GM18519 (cell line): ENCODE data around the gene IGSF11.
"Not testable (repeated sequence)": the region's sequence is repeated elsewhere in the genome, so short reads cannot be mapped to it uniquely, and the experiment has no call there.

ENCODE experiments used
- ATAC-seq: cut with Tn5 transposase; IDR thresholded peaks from one replicate; pipeline ENCODE4 v1.9.1; 2021; ENCODE audit warnings: mild to moderate bottlenecking, moderate library complexity; ENCODE audit not compliant: unreplicated experiment, low FRiP score

The IGSF11 gene

DNA sequence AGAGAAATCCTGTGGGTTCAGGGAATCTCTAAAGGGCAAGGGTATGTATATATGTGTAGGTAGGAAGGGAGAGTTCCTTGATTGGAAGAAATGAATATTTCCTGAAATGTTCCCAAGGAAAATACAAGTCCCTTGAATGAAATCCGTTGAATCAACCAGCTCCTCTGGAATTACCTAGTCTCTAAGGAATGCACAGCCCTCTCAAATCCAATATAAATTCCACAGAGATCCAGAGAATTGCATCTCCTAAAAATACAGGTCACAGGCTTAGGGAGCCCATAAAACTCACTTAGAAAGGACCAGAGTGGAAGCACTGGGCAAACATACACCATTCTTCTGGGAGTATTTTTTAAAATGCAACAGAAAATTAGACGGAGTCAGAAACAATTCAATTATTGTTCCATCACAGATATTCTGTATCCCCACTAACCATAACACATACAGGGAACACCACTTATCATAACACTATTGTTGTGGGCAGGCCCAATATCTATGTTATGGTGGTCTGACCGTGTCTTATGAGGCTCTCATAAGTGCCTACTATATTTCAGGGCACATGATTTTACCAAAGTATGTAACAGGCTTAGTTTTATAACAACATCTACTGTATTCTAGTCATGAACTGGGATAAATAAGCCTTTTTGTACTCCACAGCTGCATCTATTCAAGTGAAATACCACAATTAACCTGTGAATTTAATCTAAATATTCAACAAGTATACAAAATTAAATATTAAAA is 43.7 kb downstream of the IGSF11 start:
- no peak for ATAC-seq

DNA sequence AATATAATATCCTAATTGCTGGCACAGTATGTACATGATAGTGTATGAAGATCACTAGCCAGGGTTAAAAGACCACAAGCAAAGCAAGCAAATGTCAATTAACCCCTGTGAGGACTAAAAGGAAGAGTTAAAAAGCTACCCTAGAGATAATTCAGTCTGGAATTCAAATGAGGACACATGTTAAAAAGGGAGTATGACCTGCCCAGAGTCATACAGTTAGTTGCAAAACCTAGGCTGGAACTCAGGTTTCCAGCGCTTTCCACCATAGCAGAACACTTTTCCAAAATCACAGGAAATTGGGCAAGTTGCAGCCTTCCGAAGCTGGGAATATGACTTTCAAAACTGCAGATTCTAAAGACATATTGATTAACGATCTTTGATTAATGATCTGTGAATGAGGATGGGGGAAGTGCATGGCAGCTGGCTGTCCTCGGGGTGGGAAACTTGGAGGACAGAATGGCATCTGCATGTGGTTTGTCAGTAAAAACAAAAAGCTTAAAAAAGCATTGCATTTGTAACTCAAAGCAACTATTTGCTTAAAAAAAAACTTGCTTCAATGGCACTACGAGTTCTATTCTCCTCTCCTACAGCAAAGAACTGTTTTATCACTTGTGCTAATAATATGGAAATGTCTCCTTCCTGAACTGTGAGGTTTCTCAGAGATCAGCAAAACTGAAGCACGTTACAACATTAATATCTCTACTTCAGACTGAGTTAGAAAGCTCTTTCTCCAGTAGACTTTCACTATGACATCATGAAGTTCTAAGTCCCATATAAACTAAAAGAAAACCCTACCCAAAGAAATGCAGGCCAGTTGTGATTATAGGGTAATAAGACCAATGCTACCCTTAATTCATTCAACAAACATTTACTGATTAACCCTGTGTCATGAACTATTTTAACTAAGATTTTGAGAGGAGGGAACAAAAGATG is 46.2 kb downstream of the IGSF11 start:
- ATAC-seq = no peak

DNA sequence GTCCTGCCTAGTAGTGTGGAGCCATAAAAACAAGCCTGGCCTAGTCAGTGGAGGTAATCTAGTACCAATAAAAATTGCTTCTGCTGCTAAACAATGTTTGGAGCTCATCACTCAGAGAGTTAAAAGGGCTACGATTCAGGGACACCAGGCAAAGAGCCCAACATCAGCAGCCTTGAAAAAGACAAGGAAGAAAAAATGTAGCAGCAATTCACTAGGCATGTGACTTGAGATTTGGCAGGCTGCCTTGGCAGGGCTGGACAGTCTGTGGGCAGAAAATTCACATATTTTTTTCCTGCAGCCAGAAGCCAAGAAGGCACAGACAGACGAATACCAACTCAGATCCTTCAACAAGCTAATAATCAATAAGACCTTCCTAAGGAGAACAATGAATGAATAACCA is 47.2 kb downstream of the IGSF11 start:
- no peak for ATAC-seq

DNA sequence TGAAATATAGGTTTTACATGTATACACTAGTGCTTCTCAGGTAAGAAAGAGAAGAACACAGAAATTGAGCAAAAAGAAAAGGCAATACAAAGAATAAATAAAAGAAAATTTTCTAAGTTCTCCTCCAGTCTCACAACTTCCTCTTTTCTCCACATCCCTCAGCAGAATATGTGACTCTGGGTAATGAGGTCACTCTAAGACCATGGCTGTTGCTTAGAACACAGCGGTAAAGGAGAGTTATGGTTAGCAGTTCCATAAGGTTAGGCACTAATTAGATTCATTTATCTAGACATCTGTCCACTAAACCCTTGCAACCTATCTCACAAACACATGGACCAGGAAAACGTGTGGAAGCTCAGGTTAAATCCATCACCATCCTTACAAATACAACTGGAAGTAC is 47.9 kb downstream of the IGSF11 start:
- ATAC-seq = no peak

DNA sequence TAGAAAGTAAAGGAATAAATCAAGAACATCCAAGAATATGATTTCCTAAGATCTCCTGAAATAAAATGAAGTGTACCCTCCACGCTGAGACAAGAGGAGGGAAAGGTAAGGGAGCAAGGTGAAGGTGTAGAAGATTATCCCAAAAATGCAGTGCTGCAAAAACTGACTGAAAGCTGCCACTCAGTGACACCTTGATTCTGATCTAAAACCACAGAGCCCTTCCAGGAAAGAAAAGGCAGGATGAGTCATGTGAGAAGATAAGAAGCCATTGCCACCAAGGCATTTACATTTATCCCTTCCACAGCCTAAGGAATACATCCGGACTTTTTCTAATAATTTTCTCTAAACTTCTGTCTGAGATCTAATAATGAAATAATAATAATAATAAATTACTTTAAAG is 49.9 kb downstream of the IGSF11 start:
- no peak for ATAC-seq

DNA sequence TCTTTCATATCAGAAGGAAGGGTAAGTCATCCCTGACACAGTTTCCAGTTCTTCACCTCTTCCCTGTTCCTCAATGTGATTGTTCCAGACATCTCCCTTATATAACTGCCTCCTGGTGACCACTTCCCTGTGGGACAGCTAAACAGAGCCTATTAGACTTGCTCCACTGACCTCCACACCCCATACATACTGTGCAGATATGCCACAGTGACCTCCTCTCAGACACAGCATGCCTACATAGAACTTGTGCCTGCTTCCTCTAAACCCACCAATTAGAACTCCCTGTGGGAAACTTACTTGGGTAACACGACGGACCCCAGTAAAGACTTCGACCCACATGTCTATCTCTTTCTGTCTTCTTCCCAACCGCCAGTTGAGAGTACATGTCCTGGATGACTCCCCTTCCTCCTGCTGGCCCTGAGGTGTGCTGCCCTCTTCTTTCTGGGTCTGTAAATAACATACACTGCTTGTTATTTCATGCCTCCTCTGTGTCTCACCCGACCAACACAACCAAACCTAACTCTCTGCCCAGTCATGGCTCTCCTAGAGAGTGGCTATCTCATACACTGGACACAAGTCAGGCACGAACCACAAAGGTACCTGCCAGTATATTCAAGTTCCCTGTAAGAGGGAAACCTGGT is 53.0 kb downstream of the IGSF11 start:
- ATAC-seq = no peak

DNA sequence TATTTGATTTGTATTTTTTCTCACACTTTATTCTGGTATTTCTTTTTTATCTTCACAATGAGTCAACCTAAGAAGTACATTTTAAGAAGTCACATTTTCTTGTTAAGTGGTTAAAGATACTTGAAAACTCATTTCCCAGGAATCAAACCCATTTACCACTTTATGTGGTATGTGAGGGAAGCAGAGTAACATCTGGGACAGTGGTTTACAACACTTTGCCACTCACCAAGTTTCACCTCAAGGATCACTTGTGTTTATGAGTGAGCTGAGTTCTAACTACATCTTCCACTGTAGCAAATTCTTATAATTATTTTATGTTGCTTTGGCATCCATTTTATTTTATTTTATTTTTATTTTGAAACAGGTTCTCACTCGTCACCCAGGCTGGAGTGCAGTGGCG is 53.8 kb downstream of the IGSF11 start:
- no peak for ATAC-seq

DNA sequence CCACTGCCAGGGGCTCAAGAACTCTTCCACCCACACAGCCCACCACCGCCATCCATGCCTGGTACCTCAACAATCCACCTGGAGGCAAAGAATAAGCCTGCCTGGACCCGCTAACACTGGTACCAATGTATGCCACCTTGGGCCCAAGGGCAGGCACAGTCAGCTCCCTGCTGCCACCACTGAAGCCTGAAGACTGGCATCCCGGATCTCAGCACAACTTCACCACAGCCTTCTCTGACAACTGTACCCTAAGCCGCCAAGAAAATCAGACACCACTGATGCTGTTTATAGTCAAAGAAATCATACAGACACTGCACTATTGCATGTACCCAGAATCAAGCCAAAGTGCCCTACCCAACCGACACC is 56.3 kb downstream of the IGSF11 start:
- ATAC-seq = no peak

DNA sequence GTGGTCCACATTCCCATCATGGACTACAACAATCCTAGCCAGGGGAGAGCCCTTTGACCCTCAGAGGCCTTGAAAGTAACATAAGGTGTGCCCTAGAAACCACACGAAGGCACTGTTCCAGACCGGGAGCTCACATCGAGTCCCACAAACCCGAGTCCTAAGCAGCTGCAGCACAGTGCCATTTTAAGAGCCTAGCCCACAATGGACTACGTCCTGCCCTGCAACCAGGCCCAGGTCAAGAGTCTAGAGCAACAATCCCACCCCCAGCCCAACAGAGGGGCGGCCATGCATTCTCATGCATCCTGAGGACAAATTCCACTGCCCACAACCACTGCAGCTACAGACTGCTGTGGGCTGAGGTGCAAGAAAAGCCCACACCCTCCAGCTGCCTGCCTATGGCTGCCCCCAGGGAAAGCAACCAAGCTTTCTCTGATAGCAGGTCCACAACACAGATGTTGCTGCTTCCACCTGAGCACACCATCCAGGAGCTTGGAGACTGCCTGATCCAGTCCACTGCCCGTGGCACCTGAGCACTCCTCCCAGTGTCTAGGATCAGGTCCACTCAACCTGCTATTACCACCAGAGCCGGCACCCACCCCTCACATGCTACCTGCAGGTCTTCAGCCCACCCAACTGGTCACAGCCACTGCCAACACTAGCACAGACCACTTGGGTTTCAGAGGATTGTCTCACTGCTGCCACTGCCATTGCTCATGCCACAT is 56.8 kb downstream of the IGSF11 start:
- no peak for ATAC-seq

DNA sequence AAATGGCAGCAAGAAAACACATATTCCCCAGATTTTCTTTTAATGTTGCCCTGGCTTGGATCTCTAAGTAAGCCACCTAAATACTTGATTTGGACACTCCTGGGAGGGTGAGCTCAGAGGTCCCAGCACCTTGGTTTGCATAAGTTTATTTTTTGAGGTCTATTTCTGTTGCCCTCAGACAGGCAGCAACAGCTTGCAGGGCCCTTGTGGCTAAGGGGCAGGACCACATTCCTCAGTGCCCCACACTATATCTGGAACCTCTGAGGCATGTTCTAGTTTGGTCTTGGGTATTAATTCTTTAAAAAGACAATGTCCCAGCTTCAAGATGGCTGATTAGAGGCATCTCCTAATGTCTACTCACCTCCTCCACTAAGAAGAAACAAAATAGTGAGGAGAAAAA is 57.5 kb downstream of the IGSF11 start:
- ATAC-seq = no peak

DNA sequence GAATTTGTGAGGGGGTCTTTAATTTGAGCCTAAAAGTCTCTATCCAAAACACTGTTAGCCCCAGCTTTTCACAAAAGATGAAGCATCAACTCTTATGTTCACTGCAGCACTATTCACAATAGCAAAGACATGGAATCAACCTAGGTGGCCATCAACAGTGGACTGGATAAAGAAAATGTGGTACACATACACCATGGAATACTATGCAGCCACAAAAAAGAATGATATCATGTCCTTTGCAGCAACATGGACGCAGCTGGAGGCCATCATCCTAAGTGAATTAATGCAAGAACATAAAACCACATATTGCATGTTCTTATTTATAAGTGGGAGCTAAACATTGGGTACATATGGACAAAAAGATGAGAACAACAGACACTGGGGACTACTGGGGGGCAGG is 59.2 kb downstream of the IGSF11 start:
- not testable (repeated sequence) for ATAC-seq

DNA sequence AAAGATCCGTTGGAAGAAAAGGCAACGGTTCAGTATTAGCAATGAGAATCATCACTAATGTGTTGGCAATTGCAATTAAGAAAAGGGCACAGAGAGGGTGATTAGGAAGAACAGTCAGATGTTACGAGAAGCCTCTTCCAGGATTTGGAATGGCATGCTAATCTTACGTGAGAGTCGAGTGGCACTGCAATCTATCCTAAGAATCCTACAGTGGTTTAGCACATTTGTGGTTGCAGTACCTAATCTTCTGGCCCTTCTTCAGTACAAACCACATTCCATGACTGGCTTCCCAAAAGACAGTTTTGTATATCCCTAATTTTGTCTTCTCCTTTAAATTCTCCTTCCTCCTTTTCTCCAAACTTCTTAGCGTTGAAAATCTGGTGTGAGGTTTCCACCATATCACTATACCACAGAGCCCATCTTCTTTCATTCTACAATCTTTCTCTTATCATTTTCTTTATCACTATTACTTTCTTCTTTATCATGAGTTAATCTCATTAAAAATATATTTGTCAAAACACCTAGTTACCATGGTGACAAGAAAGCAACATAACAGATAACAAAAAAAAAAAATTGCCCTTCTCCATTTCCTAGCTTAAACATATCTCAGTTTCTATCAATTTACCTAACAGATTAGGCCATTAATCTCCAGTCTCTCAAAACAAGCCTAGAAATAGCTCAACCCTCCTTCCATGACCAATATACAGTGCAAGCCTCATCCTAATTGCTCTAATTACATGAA is 60.1 kb downstream of the IGSF11 start:
- no peak for ATAC-seq

DNA sequence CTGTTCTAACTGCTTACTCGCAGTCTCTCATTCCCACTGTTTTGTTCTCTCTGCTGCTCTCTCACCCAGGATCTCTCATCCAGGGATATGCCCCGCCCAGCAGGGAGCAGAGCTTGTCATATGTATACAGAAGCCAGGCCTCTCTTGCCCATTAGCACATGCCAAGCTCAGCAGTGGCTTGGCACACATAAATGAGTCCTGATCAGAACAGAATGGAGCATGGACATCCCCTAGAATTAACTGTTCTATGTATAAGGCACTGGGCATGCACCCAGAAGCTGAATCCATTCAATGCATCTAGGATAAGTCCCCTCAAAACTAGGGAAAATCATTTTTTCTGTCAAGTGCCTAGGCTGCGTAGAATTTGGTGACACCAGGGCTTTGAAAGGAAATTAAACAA is 61.6 kb downstream of the IGSF11 start:
- ATAC-seq = no peak

DNA sequence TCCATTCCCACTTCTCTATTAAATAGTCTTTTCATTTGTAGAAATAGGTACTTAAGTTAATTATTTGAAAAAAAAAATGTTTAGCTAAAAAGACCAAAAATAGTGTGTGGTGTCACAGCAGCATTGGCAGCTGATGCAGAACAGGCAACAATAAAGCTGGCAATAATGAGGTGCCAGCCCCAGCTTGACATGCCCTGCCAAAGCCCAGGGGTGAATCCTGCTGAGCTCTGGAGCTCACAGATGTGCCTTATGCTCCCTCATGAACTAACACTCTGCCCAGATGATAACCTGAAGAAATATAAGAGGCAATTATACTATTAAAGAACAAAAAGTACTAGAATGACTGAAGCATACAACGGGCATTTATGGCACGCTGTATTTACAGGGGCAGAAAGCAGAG is 63.8 kb downstream of the IGSF11 start:
- no peak for ATAC-seq

DNA sequence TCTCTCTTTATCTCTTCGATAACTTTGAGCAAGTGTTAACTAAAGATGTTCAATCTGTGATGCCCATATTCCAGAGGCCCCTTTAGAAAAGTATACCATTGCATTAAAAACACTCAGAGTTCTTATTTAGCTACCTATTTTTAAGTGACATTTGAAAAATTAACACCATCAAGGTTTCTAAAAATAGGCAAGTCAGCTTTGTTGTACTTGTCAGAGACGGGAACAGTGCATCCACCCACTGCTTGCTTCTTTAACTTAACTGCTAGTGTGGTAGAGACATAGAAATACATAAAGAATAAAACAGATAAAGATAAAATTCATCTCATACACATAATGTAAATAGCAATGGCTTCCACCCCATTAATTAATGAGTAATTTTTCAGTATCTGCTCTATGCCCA is 66.0 kb downstream of the IGSF11 start:
- ATAC-seq = no peak

DNA sequence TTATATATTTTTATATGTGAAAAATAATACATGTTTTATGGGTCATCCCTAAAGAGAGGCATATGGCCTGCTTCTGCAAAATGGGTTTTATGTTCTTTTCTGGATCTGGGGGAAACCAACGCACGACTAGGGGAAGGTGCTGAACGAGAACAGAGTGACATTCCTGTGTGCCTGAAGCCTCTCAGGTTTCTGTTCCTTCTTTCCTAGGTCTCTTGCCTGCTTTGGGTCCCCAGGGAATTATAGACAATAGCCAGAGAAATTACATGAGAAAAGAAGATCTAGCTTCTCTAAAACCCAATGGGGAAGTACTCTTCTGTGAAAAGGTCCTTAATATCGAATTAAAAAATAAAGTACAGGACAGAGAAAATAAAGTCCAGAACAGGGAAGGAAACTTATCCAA is 66.5 kb downstream of the IGSF11 start:
- no peak for ATAC-seq

DNA sequence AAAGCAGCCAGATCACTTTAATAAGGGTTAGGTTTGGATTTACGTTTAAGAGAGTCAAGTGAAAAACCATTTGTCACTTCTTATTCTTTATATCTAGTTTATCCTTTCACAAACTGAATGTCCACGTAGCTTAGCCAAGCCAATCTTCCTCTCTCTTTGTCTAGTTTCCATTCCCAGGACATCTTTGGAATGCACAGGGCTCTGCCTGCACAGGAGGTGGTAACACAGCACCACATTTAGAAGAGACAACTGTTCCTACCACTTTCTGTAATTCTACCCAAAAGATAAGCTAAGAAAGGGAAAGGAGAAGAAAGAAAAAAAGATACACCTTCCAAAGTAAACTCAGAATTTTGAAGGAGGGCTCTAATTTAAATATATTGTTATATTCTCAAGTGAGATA is 67.9 kb downstream of the IGSF11 start:
- no peak for ATAC-seq

DNA sequence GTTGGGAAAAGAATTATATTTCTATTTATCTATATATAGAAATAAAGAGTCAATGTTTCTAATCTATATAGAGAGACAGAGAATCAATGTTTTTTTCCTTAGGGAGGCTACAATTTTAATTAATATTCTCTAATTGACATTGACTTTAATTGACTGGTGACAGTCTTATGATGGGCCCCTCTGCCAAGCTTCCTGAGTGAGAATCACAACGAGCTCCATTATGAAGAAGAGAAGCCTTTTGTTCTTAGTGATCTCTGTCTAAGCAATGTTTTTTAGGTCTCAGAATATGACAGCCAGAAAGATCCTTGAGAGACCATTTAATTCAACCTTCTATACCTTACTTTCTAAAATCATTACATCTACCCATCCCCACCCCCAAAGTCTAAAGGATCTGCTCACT is 70.9 kb downstream of the IGSF11 start:
- no peak for ATAC-seq

DNA sequence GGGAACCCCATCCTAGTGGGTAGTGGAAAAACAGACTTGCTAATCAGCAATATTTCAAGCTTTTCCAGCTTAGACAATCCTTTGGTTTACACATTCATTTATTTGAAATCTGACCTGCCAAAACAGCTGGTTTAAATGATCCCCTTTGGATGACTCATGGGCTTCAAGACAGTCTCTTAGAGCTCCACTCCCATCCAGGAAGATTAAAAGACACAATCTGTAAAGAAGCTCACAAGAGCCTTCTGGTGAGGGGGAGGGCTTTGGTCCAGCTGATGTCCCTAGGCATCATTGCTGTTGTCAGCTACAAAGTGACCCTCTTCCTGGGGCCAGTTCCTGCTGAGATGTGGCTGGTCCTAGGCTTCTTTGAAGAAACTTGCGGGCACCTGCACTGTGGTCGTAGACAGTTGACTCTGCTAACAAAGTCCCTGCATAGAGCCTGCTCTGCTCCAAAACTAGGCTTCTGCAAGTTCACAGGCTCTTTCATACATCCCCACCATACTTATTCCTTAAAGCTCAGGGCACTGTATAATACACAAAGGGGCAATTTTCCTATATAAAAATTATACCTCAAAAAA is 73.7 kb downstream of the IGSF11 start:
- ATAC-seq = no peak
